Stimulated activated naive CD4-positive, alpha-beta T cell (primary cell): ENCODE results near the gene MAP3K14.

Experiments used
- DNase-seq, 6 experiments: peaks; one replicate each; lab custom pipeline; 2025; lab: John Stamatoyannopoulos, UW

MAP3K14 gene

DNA sequence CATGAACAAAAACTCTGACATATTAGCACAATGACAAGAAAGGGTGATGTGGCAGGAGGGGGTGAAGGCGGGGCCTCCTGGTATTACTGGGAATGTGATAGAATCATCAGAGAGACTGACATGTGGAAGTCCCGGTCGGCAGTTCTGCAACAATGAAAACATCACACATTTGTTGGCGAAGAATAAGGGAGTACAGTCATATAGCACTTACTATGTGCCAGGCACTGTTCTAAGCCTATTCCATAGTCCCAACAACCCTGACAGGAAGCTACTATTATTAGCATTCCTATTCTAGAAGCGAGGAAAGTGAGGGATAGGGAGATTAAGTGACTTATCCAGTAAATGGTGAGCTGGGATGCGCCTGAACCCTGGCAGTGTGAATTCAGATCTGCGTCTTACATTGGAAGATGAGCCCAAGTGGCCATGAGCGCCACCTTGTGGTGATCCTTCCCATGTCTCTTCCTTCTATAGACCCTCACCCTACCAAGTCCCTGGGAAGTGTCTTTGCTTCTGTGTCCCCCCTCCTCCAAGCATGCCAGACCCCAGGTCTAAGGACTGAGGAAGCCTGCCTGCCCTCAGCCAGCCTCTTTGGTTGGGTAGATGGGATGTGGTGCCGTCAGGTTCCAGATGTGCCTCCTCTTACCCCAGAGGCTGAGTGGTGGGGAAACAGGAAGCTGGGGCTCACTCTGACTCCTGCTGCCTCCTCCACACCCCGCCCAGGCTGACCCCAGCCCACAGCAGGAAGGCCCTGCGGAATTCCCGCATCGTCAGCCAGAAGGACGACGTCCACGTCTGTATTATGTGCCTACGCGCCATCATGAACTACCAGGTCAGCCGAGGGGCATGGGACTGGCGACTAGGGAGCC is 81.2 kb downstream of the MAP3K14 start:
- peak; percentile 42 to 83 (median 68) for DNase-seq

DNA sequence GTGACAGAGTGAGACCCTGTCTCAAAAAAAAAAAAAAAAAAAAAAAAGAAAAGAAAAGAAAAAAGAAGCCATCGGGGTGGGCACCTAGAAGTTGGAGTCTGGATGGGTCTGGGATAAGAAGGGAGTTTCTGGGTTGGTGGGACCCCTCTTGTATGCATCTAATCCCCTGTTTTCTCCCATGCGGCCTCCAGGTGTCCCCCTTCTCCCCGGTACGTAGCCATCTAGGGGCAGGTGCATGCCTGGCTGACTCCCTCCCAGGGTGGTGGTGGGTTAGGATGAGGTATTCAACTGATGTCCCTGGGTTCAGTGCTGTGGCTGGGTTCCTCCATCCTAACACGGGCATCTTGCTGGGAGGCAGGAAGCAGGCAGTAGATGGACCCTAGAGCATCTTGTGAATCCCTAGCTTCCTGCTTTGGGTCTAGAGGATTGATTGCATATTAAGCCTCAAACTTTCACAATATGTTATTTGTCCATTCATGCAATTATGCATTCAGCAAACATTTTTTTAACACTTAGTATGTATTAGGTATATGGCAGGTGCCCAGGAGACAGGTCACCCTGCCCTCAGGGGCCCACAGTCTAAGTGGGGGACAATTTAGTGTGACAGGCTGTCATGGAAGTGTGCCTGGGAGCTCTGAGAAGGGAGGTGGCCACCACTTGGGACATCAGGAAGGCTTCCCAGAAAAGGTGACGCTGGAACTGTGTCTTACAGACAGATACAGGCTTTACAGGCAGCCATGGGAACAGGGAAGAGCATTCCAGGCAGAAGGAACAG is 82.0 kb downstream of the MAP3K14 start:
- peak; percentile 15 to 45 (median 36) for DNase-seq

DNA sequence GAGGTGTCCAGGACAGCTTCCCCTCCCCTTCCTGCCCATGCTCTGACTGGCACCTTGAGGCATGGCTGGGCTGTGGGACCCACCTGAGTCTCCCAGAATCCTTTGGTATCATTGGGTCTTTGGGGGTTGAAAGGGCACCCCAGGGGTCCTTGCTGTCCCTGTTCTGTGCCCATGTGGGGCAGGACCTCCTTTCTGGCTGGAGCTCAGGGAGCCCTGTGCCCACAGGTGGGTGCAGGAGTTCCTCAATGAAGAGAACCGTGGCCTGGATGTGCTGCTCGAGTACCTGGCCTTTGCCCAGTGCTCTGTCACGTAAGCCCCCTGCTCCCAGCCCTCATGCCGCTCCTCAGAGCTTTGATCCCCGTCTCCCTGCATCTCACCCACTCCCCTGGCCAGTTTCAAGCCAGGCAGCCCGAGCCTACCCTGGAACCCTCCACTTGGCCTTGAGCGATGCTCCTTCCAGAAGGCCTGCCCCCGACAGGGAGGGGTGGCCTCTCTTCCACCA is 83.3 kb downstream of the MAP3K14 start:
- no peak for DNase-seq

DNA sequence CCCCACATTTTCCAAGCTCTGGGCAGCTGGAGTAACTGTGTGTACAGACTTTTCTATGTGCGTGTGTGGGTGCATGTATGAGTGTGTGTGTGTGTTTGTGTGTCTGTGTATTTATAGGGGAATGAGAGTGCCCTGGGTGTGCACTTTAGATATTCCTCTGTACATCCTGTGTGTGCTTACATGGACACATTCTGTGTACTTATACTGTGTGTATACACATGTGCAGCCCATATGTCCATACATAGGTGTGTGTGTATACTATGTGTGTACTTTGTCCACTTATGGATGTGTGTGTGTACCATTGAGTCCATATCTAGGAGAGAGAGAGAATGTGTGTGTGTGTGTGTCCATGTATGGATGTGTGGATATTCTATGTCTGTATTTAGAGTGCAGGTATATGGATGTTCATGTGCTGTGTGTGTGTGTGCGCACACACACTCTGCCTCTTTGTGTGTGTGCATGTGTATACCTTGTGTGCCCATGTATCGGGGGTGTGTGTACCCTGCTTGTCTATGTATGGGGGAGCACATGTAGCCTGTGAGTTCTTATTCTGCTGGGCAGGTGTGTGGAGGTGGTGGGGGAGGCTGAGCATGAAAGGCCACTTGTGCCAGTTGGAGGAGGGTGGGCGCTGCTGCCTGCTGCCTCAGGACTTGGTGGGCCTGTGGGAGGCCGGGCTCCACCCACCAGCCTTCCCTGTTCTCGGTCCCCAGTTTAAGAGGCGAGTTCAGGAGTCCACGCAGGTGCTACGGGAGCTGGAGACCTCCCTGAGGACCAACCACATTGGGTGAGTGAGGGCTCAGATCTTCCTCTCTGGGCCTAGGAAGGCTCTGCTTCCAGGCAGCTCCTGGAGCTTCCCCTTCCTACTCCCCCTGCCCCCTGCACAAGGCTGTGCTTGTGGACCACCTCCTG is 84.1 kb downstream of the MAP3K14 start:
- DNase-seq = no peak

DNA sequence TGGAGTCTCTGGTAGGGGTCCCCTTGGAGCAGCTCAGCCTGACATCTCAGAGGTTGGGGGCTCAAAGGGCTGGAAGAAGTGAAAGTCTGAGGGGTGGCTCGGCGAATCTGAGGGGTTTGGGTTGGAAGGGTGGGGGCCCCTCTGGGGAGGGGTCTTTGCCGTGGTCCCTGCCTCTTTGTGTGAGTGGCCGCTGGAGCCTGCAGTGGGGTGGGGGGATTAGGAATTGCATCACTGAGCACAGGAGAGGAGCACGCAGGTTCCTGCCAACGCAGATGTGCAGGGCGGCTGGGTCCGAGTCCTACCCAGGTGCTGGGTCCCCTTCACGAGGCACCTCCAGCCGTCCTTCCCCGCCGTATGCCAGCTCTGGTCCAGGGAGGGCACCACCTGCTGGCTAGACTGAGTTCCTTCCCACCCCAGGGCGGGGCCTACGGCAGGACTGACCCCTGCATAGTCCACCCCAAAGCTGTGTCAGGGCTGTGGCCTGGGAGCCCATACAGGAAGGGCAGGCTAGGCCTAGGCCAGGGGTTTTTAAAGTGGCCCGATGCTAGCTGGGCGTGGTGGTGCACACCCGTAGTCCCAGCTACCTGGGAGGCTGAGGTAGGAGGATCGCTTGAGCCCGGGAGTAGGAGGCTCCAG is 85.2 kb downstream of the MAP3K14 start:
- DNase-seq = peak in 1 of 6 experiments; percentile 30

DNA sequence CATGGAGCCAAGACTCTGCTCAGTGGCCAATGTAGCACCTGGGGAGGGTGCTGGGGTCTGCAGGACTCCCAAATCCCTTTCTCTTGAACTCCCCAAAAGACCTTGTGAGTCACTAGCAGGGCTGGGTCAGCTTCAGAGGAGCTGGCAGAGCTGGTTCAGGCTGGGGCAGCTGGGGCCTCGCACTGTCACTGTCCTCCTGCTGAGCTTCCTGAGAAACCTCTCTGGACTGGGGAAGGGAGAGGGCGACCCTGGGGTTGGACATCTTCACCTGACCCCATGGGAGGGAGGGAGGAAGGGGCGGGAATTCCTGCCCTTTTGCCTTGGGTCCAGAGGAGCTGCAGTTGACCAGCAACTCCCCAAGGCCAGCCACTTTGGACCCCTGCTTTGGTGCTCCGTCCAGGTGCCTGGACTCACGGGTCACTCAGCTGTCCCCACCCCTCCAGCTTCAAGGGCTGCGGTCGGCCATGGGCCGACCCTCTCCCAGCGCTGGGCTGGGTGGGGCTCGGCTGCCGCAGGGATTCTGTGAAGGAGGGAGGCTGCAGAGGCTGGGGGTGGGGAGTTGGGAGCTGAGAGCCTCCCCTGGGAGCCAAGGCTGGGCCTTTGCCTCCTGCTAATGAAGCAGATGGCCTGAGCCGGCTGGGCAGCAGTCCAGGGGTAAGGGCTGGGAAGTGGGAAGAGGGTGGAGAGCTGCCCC is 85.9 kb downstream of the MAP3K14 start:
- no peak for DNase-seq

DNA sequence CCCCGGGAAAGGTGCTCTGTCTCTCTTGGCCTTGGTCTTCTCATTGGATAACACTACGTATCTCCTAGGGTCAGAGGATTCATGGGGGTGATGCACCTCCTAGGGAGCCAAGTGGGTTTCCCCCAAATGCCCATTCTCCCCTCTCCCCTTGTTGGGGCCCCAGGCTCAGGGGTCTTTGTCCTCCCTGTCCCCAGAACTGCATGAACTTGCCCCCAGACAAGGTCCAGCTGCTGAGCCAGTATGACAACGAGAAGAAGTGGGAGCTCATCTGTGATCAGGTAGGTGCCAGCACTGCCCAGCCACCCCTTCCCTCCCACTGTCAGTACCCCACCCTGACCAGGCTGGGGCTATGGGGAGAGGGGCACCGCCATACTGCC is 86.4 kb downstream of the MAP3K14 start:
- DNase-seq = no peak

DNA sequence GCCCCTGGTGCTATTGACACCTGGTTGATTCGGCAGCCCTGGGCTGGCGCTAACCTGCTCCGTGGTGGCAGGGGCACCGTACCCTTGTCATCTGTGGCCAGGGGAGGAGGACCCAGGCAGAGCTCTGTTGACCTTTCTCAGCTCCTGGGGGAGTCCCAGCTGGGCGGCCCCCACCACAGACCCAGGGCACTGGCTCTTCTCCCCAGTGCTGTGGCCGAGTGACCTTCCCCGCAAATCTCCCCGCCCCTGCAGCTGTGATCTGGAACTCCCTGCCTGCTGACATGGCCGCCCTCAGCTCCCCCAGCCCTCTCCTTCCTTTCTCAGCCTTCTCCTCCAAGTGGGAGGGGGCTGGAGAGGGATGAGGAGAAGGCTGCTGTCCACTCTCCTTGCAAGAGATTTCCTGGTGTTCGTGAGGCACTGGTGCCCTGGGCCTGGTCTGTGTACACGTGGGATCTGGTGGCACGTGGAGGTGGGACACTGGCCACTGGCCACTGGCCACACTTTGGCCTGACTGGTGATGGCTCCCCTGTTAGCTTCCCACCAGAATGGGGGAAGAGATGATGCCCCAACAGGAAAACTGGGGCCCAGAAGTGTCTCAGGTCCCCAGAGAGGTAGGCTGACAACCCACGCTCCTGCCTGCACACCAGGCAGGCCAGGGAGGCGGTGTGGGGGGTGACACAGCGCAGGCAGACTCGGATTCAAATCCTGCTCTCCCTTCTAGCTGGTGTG is 87.0 kb downstream of the MAP3K14 start:
- no peak for DNase-seq

DNA sequence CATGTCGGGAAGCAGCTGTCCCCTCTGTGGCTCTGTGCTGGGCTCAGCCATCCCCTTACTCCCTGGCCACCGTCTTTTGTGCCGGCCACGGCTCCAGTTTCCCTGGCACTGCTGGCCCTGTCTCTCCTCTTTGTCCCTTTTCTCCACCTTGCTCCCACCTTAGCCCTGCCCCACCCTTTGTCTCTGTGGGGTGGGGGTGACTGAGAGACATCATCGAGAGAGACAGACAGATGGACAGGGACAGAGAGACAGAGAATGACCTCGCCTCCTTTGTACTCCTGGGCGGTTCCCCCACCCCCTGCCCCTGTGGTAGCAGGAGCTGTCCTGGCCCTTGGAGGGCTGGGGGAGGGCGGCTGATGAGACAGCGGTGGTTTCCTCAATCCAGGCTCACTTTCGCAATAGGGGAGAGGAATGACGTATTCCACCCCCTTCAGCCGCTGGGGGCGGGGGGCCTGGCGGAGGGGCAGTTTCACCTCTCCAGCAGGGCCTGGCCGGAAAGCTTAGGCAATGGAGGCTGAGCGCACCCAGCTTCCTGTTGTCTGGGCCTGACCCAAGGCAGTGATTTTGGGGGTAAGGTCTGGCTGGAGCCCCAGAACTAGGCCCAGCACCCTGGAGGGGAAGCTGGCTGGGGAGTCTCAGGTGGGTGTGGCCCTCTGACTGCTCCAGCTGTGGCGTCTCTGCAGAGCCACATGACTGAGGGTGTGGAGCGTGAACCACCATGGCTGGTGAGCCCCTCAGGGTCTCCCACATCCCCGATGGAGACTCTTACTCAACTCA is 87.9 kb downstream of the MAP3K14 start:
- DNase-seq = peak; percentile 64 to 78 (median 76)

DNA sequence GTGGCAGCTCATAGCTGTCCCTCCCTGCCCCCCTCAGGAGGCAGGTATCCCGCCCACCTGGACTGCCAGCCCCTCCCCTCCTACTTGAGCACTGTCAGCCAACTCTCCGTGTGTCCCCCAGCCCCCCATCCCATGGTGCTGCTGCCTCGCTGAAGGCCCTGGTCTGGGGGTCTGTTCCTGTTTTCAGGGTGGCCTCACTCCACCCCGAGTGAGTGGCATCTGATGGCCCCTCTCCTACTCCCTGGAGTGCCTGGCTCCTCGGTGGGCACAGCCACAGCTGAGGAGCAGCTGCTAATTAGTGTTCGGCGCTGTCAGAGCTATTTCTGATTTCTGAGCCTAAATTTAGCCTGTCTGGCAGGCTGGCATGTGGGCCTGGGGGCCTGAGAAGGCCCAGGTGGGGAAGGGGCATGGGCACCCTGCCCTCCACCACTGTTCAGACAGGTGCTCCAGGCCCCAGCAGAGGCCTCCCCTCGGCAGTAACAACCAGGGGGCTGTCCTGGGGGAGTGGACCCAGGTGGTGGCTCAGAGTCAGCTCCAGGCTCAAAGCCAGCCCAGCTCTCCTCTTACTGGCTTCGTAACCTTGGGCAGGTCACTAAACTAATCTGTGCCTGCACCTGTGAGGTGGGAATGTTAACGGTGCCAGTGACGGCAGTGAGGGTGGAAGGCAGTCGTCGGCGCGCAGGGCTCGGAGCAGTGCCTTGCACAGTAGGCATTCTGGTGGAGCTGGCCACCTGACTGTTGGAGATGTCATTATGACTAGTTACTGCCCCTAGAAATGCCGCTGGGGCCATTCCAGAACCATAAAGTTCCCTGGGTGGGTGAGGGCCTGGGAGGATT is 88.7 kb downstream of the MAP3K14 start:
- peak in 2 of 6 experiments; percentile 23 to 44 for DNase-seq

DNA sequence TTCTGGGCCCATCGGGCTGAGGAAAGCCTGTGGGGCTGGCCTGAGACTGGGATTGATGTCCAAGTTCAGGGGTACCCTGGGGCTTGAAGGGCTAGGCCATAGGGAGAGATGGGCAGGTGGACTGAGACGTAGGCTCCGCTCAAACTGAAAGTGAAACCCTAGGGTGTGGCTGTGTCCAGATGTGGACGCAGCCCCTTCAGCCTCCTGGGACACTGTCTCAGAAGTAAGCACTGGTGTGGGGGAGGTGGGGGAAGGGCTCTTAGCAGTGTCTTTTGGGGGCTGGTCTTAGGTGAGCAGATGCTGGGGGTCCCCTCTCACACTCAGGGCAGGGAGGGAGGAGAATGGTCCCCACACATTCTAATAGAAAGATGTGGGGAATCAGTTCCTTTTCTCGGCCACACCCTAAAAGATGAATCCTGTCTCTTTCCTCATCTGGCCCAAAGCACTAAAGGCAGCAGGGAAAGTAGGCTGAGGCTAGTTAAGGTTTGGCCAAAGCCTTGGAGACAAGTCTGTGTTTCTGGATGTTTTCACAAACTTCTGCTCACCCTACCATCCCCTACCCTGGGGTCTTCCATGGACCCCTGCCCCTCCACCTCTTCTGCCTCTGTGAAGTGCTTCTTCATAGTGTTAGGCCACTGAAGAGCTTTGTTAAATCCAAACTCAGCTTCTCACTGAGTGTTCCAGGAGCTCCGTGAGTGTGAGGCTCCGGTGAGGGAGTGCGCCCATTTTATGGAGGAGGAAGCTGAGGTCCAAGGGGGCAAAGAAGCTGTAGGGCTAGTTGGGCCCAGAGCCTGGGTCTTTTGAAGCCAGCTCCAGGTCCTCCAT is 89.5 kb downstream of the MAP3K14 start:
- peak in 1 of 6 experiments; percentile 17 for DNase-seq

DNA sequence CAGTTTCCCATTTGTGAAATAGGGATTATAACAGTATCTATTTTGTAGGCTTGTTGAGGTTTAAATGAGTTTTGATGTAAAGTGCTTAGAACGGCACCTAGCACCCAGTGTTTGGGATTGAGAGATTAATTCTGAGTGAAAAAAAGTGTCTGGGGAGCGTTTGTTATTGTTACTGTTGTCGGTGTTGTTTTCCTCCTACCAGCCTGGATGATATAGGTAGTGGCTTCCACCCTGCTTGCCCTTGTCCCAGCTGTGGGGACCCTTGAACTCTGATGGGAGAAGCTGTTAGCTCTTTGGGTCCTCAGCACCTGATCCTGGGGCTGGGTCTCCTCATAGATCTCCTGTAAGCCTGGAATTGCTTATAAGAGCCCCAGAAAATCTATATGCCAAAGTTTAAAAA is 90.2 kb downstream of the MAP3K14 start:
- no peak for DNase-seq

DNA sequence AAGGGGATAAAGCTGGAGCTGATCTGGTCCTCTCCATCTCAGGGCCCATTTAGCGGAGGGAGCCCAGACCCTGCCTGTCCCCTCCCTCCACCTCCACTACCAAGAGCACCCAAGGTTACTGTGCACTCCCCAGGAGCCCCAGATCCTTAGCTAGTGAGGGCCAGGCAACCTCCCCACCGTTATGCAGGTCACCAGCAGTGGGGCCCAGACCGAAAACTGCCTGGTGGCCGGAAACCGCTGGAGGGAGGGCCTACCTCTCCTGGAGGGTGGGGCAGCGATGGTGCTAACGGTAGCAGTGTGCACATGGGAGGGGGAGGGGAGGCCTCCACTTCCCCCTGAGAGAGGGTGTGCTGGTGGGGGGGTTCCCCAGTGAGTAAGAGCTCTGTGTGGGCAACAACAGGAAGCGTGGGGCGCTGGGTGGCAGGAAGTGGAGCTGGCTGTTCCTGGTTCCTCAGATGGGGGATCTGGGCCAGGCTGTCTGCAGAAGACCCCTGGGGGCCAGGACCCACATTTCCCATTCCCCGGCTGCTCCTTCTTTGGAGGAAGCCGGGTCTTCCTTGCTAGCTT is 90.8 kb downstream of the MAP3K14 start:
- DNase-seq = peak; percentile 83 to 93 (median 88)

DNA sequence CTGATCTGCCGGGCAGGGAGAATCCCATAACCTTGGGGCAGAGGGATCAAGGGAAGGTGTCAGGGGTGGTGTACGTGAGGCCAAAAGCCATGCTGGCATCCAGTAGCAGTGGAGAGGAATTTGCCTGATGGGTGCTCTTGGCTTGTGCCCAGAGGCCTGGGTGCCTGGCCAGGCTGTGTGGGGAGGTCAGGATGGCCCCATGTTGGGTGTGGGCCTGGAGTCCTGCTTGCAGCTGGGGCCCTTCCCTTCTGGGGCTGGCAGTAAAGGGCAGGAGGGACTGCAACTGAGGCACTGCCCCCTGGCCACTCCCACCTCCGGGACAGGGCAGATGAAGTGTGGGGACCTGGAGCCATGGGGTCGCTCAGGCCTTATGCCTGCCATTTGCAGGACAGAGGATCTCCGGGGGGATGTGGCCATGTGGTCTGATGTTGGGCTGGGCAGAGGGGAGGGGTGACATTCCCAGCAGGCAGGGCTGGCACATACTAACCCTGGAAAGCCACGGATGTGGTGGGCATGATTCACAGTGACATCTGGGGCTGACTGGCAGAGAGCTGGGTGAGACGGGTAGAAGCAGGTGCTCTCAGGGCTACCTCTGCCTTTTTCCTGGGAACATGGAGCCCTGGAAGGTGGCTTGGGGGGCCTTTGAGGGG is 91.6 kb downstream of the MAP3K14 start:
- peak in 3 of 6 experiments; percentile 13 to 44 (median 25) for DNase-seq

DNA sequence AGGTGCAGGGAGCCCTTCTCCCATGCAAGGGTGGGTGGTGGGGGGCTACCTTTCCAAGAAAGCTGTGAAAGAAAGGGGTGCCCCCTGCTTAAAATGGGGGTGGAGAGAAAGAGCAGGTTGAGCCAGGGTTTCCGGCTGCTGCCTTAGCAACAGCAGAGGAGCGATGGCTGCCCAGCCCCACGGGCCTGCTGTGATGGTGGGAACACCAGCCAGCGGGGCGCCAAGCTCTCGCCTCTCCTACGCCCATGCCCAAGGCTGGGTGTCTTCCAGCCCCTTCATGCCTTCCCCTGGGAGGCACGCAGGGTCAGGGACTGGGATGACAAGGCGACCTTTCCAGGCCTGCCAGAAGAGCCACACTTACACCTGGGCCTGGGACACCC is 92.2 kb downstream of the MAP3K14 start:
- peak in 5 of 6 experiments; percentile 12 to 35 (median 21) for DNase-seq
